DOHH2 (cell line): ENCODE measurements around the gene DNAH1.
"Not testable (repeated sequence)": the region's sequence is repeated elsewhere in the genome, so short reads cannot be mapped to it uniquely, and the experiment has no call there.

Source experiments
- H3F3A ChIP-seq: fragments of 200-600 bp; sonication (generic), shearing (Covaris generic); 2 replicates; pipeline ENCODE4 v1.6.0; 2016; ENCODE audit warnings: antibody characterized with exemption, mild to moderate bottlenecking; ENCODE audit not compliant: control insufficient read depth, insufficient read depth
- H3K27ac ChIP-seq: fragments of 200-600 bp; sonication (generic); 2 replicates; pipeline ENCODE4 v1.5.1; 2014; ENCODE audit warnings: low read depth, mild to moderate bottlenecking, low read length, moderate library complexity
- H3K27me3 ChIP-seq: fragments of 200-600 bp; sonication (generic); 2 replicates; pipeline ENCODE4 v1.6.1; 2014; ENCODE audit warnings: mild to moderate bottlenecking, low read length, mixed read lengths; ENCODE audit not compliant: control insufficient read depth
- H3K36me3 ChIP-seq: fragments of 200-600 bp; sonication (generic); 2 replicates; pipeline ENCODE4 v1.6.1; 2014; ENCODE audit warnings: mild to moderate bottlenecking, low read length, moderate library complexity, mixed read lengths; ENCODE audit not compliant: control insufficient read depth
- H3K4me1 ChIP-seq: fragments of 200-600 bp; sonication (generic); 2 replicates; pipeline ENCODE4 v1.6.1; 2014; ENCODE audit warnings: mild to moderate bottlenecking, low read length, mixed read lengths; ENCODE audit not compliant: control insufficient read depth
- H3K4me2 ChIP-seq: fragments of 200-600 bp; sonication (generic); 2 replicates; pipeline ENCODE4 v1.6.0; 2014; ENCODE audit warnings: mild to moderate bottlenecking, low read length, moderate library complexity
- H3K4me3 ChIP-seq: fragments of 200-600 bp; sonication (generic); 2 replicates; pipeline ENCODE4 v1.5.1; 2014; ENCODE audit warnings: mild to moderate bottlenecking, low read length, mixed read lengths
- H3K79me2 ChIP-seq: fragments of 200-600 bp; sonication (generic); 2 replicates; pipeline ENCODE4 v1.6.1; 2014; ENCODE audit warnings: mild to moderate bottlenecking, low read length, mixed read lengths; ENCODE audit not compliant: control insufficient read depth
- H3K9me2 ChIP-seq: fragments of 200-600 bp; sonication (generic); replicated peaks from 2 replicates; pipeline ENCODE4 v1.6.1; 2014; ENCODE audit warnings: mild to moderate bottlenecking, low read length, mixed read lengths; ENCODE audit not compliant: control insufficient read depth
- H3K9me3 ChIP-seq: fragments of 200-600 bp; sonication (generic); 2 replicates; pipeline ENCODE4 v1.6.1; 2014; ENCODE audit warnings: antibody characterized with exemption, low read length, mixed read lengths; ENCODE audit not compliant: control insufficient read depth, insufficient read depth
- H4K20me1 ChIP-seq: fragments of 200-600 bp; sonication (generic); 2 replicates; pipeline ENCODE4 v1.6.0; 2014; ENCODE audit warnings: low read depth, mild to moderate bottlenecking, antibody characterized with exemption, low read length, moderate library complexity; ENCODE audit not compliant: control insufficient read depth, insufficient read depth
- CTCF ChIP-seq: fragments of 200-600 bp; sonication (generic); IDR thresholded peaks from one replicate; pipeline ENCODE4 v1.5.1; 2014; ENCODE audit warnings: antibody characterized with exemption, mild to moderate bottlenecking, low read depth, low read length; ENCODE audit not compliant: poor library complexity, severe bottlenecking
- EZH2phosphoT487 ChIP-seq: fragments of 200-600 bp; sonication (generic); IDR thresholded peaks from 2 replicates; pipeline ENCODE4 v1.6.1; 2017; ENCODE audit warnings: borderline replicate concordance, mild to moderate bottlenecking, antibody characterized with exemption, low read length, moderate library complexity, mixed read lengths

DNAH1 gene

GRCh38 chr3:52270252-52270754 lies 45.8 kb upstream of the DNAH1 start:
- H3K9me3 ChIP-seq = no peaks in the 10 kb centered on the region
- H3K4me1 ChIP-seq = peaks cover 28% of the 10 kb centered on the region
- no peak overlapping the region for H3K4me2 ChIP-seq
- no peaks in the 10 kb centered on the region for H3F3A ChIP-seq
- H3K27ac ChIP-seq = no peak overlapping the region
- peaks cover 16% of the 10 kb centered on the region; the same call in 1 of the 2 replicates for H4K20me1 ChIP-seq
- no peaks in the 10 kb centered on the region for H3K9me2 ChIP-seq
- no peak overlapping the region for H3K4me3 ChIP-seq
- TF ChIP-seq EZH2phosphoT487 = no peak
- TF ChIP-seq CTCF = no peak
- H3K79me2 ChIP-seq = peaks cover 97% of the 10 kb centered on the region
- H3K36me3 ChIP-seq = peaks cover 94% of the 10 kb centered on the region
- H3K27me3 ChIP-seq = no peaks in the 10 kb centered on the region

GRCh38 chr3:52272172-52272571 lies 43.9 kb upstream of the DNAH1 start:
- H3K9me3 ChIP-seq, H3K4me2 ChIP-seq, H3K27ac ChIP-seq, H3K27me3 ChIP-seq, H3K4me3 ChIP-seq, H3F3A ChIP-seq, H3K9me2 ChIP-seq: not testable (repeated sequence)
- peaks cover 42% of the 10 kb centered on the region for H3K4me1 ChIP-seq
- H3K79me2 ChIP-seq = peaks cover 100% of the 10 kb centered on the region
- peaks cover 96% of the 10 kb centered on the region for H3K36me3 ChIP-seq
- H4K20me1 ChIP-seq = peaks cover 29% of the 10 kb centered on the region; the same call in 1 of the 2 replicates

- TF ChIP-seq CTCF = no peak
- no peak for TF ChIP-seq EZH2phosphoT487
- Histone ChIP-seq H3K4me2 (peak overlapping the region; percentile 4), H3K79me2 (peaks cover 100% of the 10 kb centered on the region), H3K4me3 (no peak overlapping the region), H3K4me1 (peaks cover 42% of the 10 kb centered on the region), H3K27me3 (no peaks in the 10 kb centered on the region), H3K27ac (no peak overlapping the region), H3K36me3 (peaks cover 95% of the 10 kb centered on the region), H3F3A (no peaks in the 10 kb centered on the region), H3K9me2 (no peaks in the 10 kb centered on the region), H4K20me1 (peaks cover 30% of the 10 kb centered on the region; the same call in 1 of the 2 replicates), H3K9me3 (no peaks in the 10 kb centered on the region)
Measured at GRCh38 chr3:52272831-52273230, 43.3 kb upstream of the DNAH1 start.

GRCh38 chr3:52274781-52275180 lies 41.3 kb upstream of the DNAH1 start:
- H3K36me3 ChIP-seq = peaks cover 80% of the 10 kb centered on the region
- H3K9me3 ChIP-seq, H3F3A ChIP-seq, H3K9me2 ChIP-seq, H3K4me3 ChIP-seq, H3K27ac ChIP-seq, H3K27me3 ChIP-seq: not testable (repeated sequence)
- H3K79me2 ChIP-seq = peaks cover 98% of the 10 kb centered on the region
- peaks cover 30% of the 10 kb centered on the region; the same call in 1 of the 2 replicates for H4K20me1 ChIP-seq
- 0 out of 2 replicates have a peak overlapping the region, but pooled peaks have one; percentile 9 for H3K4me2 ChIP-seq
- H3K4me1 ChIP-seq = peaks cover 51% of the 10 kb centered on the region
